SK-N-SH (cell line): ENCODE results near the gene FBXO10. TPM values are rescaled to one million over a fixed set of nuclear protein-coding genes. Genes with fewer than 3 reads are reported as not detected.
"Not testable (repeated sequence)": the region's sequence is repeated elsewhere in the genome, so short reads cannot be mapped to it uniquely, and the experiment has no call there.

Source experiments
- CTCF ChIA-PET: fragments of 300-600, 350-600 bp; formaldehyde crosslinking; extraction: SDS; loops from one replicate; lab custom pipeline; 2021; lab: Yijun Ruan, JAX
- POLR2A ChIA-PET: fragments of 350-600 bp; sonication (Branson Sonifier 250); formaldehyde crosslinking; extraction: SDS; loops from one replicate; lab custom pipeline; 2020; ENCODE audit warnings: antibody characterized with exemption, inconsistent platforms; lab: Yijun Ruan, JAX
- DNase-seq: peaks from one replicate; pipeline ENCODE4 v3.0.0; 2012
- H2AFZ ChIP-seq: fragments of 200-600 bp; sonication (generic); 2 replicates; pipeline ENCODE4 v1.8.1; 2016; ENCODE audit warnings: antibody characterized with exemption, mild to moderate bottlenecking, low read depth
- H3F3A ChIP-seq: fragments of 200-600 bp; sonication (generic); replicated peaks from 2 replicates; pipeline ENCODE3; 2016; ENCODE audit warnings: antibody characterized with exemption, mild to moderate bottlenecking; ENCODE audit not compliant: insufficient read depth
- H3K27ac ChIP-seq, 2 experiments: fragments of 200-500 bp in 1 of 2; fragments of 200-600 bp in 1 of 2; sonication (Bioruptor generic) in 1 of 2; sonication (generic), shearing (Covaris generic) in 1 of 2; 2 replicates each; pipeline versions ENCODE4 v1.5.1 to v1.6.1; 2014 to 2016; ENCODE audit warnings: low read depth in 2 of 2, inconsistent platforms in 1 of 2, low read length in 1 of 2, mild to moderate bottlenecking in 1 of 2, mixed read lengths in 1 of 2
- H3K27me3 ChIP-seq: fragments of 200-600 bp; sonication (generic), shearing (Covaris generic); 2 replicates; pipeline ENCODE4 v1.6.1; 2016; ENCODE audit warnings: mixed run types; ENCODE audit not compliant: insufficient read depth
- H3K36me3 ChIP-seq, 2 experiments: fragments of 200-500 bp in 1 of 2; fragments of 200-600 bp in 1 of 2; sonication (Bioruptor generic) in 1 of 2; sonication (generic) in 1 of 2; replicated peaks in 1 of 2; 2 replicates each; pipeline versions ENCODE3 to v1.5.1; 2014 to 2016; ENCODE audit warnings: low read length in 1 of 2, mild to moderate bottlenecking in 1 of 2; ENCODE audit not compliant: insufficient read depth in 2 of 2, control insufficient read depth in 1 of 2
- H3K4me1 ChIP-seq, 2 experiments: fragments of 200-500 bp in 1 of 2; fragments of 200-600 bp in 1 of 2; sonication (Bioruptor generic) in 1 of 2; sonication (generic), shearing (Covaris generic) in 1 of 2; 2 replicates each; pipeline versions ENCODE4 v1.5.1 to v1.6.1; 2014 to 2016; ENCODE audit warnings: low read depth in 1 of 2, low read length in 1 of 2, mixed run types in 1 of 2; ENCODE audit not compliant: insufficient read depth in 2 of 2, control insufficient read depth in 1 of 2
- H3K4me2 ChIP-seq: fragments of 200-600 bp; sonication (generic), shearing (Covaris generic); 2 replicates; pipeline ENCODE4 v1.6.1; 2017; ENCODE audit warnings: mixed run types
- H3K4me3 ChIP-seq, 2 experiments: fragments of 200-500 bp in 1 of 2; fragments of 200-600 bp in 1 of 2; sonication (Bioruptor generic) in 1 of 2; sonication (generic), shearing (Covaris generic) in 1 of 2; 2 replicates each; pipeline versions ENCODE4 v1.5.1 to v1.8.1; 2014 to 2016; ENCODE audit warnings: low read depth in 2 of 2, inconsistent platforms in 1 of 2, low read length in 1 of 2, mild to moderate bottlenecking in 1 of 2, mixed read lengths in 1 of 2, moderate library complexity in 1 of 2
- H3K79me2 ChIP-seq: fragments of 200-600 bp; sonication (generic); 2 replicates; pipeline ENCODE4 v1.8.1; 2017; ENCODE audit warnings: mild to moderate bottlenecking; ENCODE audit not compliant: insufficient read depth
- H3K9ac ChIP-seq: fragments of 200-600 bp; sonication (generic); 2 replicates; pipeline ENCODE4 v1.6.1; 2017; ENCODE audit warnings: mixed run types
- H3K9me2 ChIP-seq: fragments of 200-600 bp; sonication (generic); 2 replicates; pipeline ENCODE4 v1.6.1; 2017; ENCODE audit warnings: mixed run types
- H3K9me3 ChIP-seq: fragments of 200-600 bp; sonication (generic); 2 replicates; pipeline ENCODE4 v1.6.1; 2017; ENCODE audit warnings: mixed run types, mild to moderate bottlenecking, moderate library complexity
- H4K20me1 ChIP-seq: fragments of 200-600 bp; sonication (generic); 2 replicates; pipeline ENCODE4 v1.6.1; 2017; ENCODE audit warnings: mild to moderate bottlenecking, mixed run types; ENCODE audit not compliant: insufficient read depth
- ELF1 ChIP-seq: IDR thresholded peaks from 2 replicates; pipeline ENCODE4 v1.4.0; 2012
- EP300 ChIP-seq, 2 experiments: IDR thresholded peaks; 2 replicates each; pipeline versions ENCODE4 v1.4.0 to v1.6.1; 2012; ENCODE audit warnings: borderline replicate concordance in 1 of 2, low read depth in 1 of 2, low read length in 1 of 2
- FOXM1 ChIP-seq: IDR thresholded peaks from 2 replicates; pipeline ENCODE4 v1.4.0; 2012; ENCODE audit warnings: low read depth, mild to moderate bottlenecking
- GABPA ChIP-seq: IDR thresholded peaks from 2 replicates; pipeline ENCODE4 v1.4.0; 2012; ENCODE audit warnings: low read depth, mild to moderate bottlenecking
- JUND ChIP-seq: IDR thresholded peaks from 2 replicates; pipeline ENCODE4 v1.4.0; 2012
- MEF2A ChIP-seq: IDR thresholded peaks from 2 replicates; pipeline ENCODE4 v1.4.0; 2012; ENCODE audit warnings: low read depth, borderline replicate concordance
- MXI1 ChIP-seq: IDR thresholded peaks from 2 replicates; pipeline ENCODE4 v1.6.1; 2012; ENCODE audit warnings: mild to moderate bottlenecking, low read depth, low read length, improper control_type of control experiment
- NFIC ChIP-seq: IDR thresholded peaks from 2 replicates; pipeline ENCODE4 v1.4.0; 2012; ENCODE audit warnings: borderline replicate concordance
- NRF1 ChIP-seq: IDR thresholded peaks from 2 replicates; pipeline ENCODE4 v1.6.1; 2012; ENCODE audit warnings: low read depth, mild to moderate bottlenecking, low read length
- POLR2AphosphoS5 ChIP-seq: IDR thresholded peaks from 2 replicates; pipeline ENCODE4 v1.6.1; 2012; ENCODE audit warnings: low read depth, low read length
- RAD21 ChIP-seq: IDR thresholded peaks from 2 replicates; pipeline ENCODE4 v1.6.1; 2012; ENCODE audit warnings: mild to moderate bottlenecking, low read length
- RFX5 ChIP-seq: IDR thresholded peaks from 2 replicates; pipeline ENCODE4 v1.6.1; 2012; ENCODE audit warnings: mild to moderate bottlenecking, improper control_type of control experiment, low read length
- RXRA ChIP-seq: IDR thresholded peaks from 2 replicates; pipeline ENCODE4 v1.4.0; 2012; ENCODE audit warnings: low read depth, mild to moderate bottlenecking, borderline replicate concordance
- SMC3 ChIP-seq: IDR thresholded peaks from 2 replicates; pipeline ENCODE4 v1.6.1; 2012; ENCODE audit warnings: low read depth, low read length, improper control_type of control experiment
- TEAD4 ChIP-seq: IDR thresholded peaks from 2 replicates; pipeline ENCODE4 v1.4.0; 2012; ENCODE audit warnings: mild to moderate bottlenecking, borderline replicate concordance; ENCODE audit not compliant: insufficient read depth
- WGBS: methylation state at CpG from one replicate; pipeline ENCODE4 v1.1.6; 2017; ENCODE audit warnings: low lambda C conversion rate; 5-methylcytosine and 5-hydroxymethylcytosine counted together
- polyA plus RNA-seq, 3 experiments: library from polyadenylated mRNA; depleted of rRNA; stranded (reverse); fragments of >200 nt; gene quantifications; 2 replicates each; pipeline ENCODE4 v1.2.3, GENCODE V29; 2012
- TF ChIP-seq, protein P1 (sequence below): IDR thresholded peaks from 2 replicates; pipeline ENCODE4 v1.4.0; 2012; ENCODE audit warnings: low read depth
- TF ChIP-seq, protein P2 (sequence below): fragments of 150-350 bp; IDR thresholded peaks from 2 replicates; pipeline ENCODE4 v1.6.1; 2017; ENCODE audit warnings: antibody characterized with exemption, low read length, low read depth, borderline replicate concordance
- TF ChIP-seq, protein P3 (sequence below): IDR thresholded peaks from 2 replicates; pipeline ENCODE4 v1.4.0; 2012; ENCODE audit warnings: low read depth, borderline replicate concordance
- TF ChIP-seq, protein P4 (sequence below): IDR thresholded peaks from 2 replicates; pipeline ENCODE4 v1.4.0; 2012; ENCODE audit warnings: low read depth, borderline replicate concordance

FBXO10 gene
- polyA plus RNA-seq, 1 of the 3 experiments (the other 2 are of a cell fraction) = 10.1 TPM

DNA sequence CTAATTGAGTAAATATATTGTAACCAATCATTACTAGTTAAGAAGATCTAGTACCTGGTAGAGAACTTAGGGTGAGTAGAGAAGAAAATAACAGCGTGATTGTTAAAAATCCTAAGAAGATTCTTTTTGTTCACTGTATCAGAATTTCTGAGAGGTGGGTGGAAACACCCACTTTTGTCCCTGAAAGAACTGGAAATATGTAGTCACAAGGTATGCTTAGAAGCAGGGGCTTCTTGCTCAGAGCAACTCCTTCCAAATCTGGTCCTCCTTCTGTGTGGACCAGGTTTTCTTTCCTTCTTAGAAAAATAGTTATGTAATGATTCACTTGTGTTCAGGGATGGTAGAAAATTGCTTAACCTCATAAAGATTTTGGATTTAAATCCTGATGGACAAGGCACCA is 28.1 kb upstream of the FBXO10 start:
- Histone ChIP-seq H3F3A (no peaks in the 10 kb centered on the region), H2AFZ (no peak overlapping the region), H3K4me2 (no peak overlapping the region), H3K4me1 (peaks cover 0 to 3% of the 10 kb centered on the region in 2 experiments; a peak in 1 of 4 replicates), H3K27me3 (peaks cover 24% of the 10 kb centered on the region; the same call in 1 of the 2 replicates), H3K36me3 (no peaks in the 10 kb centered on the region), H3K79me2 (no peaks in the 10 kb centered on the region), H3K9ac (no peak overlapping the region), H3K4me3 (no peak overlapping the region), H3K27ac (no peak overlapping the region), H3K9me3 (no peaks in the 10 kb centered on the region), H4K20me1 (no peaks in the 10 kb centered on the region), H3K9me2 (no peaks in the 10 kb centered on the region)
- TF ChIP-seq RAD21 (no peak), RXRA (no peak), RFX5 (no peak), MXI1 (no peak), EP300 (IDR thresholded peaks at IDR 0.05; ENCODE audit: borderline replicate concordance in 1 of 2, low read depth in 1 of 2, low read length in 1 of 2) (no peak), NFIC (no peak), SMC3 (no peak), NRF1 (no peak)
- TF ChIP-seq, protein P1, sequence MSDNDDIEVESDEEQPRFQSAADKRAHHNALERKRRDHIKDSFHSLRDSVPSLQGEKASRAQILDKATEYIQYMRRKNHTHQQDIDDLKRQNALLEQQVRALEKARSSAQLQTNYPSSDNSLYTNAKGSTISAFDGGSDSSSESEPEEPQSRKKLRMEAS = no peak
- TF ChIP-seq, protein P2, sequence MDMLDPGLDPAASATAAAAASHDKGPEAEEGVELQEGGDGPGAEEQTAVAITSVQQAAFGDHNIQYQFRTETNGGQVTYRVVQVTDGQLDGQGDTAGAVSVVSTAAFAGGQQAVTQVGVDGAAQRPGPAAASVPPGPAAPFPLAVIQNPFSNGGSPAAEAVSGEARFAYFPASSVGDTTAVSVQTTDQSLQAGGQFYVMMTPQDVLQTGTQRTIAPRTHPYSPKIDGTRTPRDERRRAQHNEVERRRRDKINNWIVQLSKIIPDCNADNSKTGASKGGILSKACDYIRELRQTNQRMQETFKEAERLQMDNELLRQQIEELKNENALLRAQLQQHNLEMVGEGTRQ = no peak
- CTCF ChIA-PET = no interaction called here
- POLR2A ChIA-PET = no interaction called here
- WGBS = 38% methylated on average over 1 of the region's 1 CpG
- no peak for DNase-seq

DNA sequence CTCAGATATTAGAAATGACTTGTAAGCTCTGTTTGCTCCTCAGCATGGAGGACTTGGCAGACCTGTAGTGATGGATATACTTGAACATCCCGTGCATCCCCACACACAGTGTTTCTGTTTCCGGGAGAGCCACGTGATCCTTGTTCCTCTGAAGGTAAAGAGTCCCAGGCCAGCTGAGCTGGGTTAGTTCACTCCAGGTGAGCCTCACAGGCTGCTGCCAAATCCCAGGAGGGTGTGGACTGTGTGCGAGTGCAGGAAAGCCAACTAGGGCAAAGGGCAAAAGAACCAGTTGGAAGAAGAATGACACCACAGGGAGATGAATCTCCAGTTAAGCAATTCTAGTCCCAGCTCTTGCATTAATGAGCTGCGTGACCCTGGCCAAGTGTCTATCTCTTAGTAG is 26.6 kb upstream of the FBXO10 start:
- DNase-seq = no peak
- peaks cover 0 to 3% of the 10 kb centered on the region in 2 experiments; a peak in 1 of 4 replicates for H3K4me1 ChIP-seq
- H3K4me2 ChIP-seq = no peak overlapping the region
- no peak overlapping the region for H3K27ac ChIP-seq
- H3K27me3 ChIP-seq = peaks cover 24% of the 10 kb centered on the region; the same call in 1 of the 2 replicates
- H4K20me1 ChIP-seq = no peaks in the 10 kb centered on the region
- no peaks in the 10 kb centered on the region for H3K36me3 ChIP-seq
- 49% methylated on average over 5 of the region's 5 CpGs for WGBS
- H3K9me3 ChIP-seq = no peaks in the 10 kb centered on the region
- no peak overlapping the region for H3K9ac ChIP-seq
- TF ChIP-seq ELF1 = no peak
- TF ChIP-seq, protein P1 = no peak
- TF ChIP-seq EP300 (IDR thresholded peaks at IDR 0.05; ENCODE audit: borderline replicate concordance in 1 of 2, low read depth in 1 of 2, low read length in 1 of 2) = no peak
- TF ChIP-seq MEF2A = no peak
- TF ChIP-seq JUND = no peak
- TF ChIP-seq SMC3 = no peak
- TF ChIP-seq, protein P3, sequence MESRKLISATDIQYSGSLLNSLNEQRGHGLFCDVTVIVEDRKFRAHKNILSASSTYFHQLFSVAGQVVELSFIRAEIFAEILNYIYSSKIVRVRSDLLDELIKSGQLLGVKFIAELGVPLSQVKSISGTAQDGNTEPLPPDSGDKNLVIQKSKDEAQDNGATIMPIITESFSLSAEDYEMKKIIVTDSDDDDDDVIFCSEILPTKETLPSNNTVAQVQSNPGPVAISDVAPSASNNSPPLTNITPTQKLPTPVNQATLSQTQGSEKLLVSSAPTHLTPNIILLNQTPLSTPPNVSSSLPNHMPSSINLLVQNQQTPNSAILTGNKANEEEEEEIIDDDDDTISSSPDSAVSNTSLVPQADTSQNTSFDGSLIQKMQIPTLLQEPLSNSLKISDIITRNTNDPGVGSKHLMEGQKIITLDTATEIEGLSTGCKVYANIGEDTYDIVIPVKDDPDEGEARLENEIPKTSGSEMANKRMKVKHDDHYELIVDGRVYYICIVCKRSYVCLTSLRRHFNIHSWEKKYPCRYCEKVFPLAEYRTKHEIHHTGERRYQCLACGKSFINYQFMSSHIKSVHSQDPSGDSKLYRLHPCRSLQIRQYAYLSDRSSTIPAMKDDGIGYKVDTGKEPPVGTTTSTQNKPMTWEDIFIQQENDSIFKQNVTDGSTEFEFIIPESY = no peak
- TF ChIP-seq, protein P4, sequence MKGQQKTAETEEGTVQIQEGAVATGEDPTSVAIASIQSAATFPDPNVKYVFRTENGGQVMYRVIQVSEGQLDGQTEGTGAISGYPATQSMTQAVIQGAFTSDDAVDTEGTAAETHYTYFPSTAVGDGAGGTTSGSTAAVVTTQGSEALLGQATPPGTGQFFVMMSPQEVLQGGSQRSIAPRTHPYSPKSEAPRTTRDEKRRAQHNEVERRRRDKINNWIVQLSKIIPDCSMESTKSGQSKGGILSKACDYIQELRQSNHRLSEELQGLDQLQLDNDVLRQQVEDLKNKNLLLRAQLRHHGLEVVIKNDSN = no peak
- TF ChIP-seq GABPA = no peak
- no peak for TF ChIP-seq POLR2AphosphoS5
- no peak for TF ChIP-seq TEAD4
- TF ChIP-seq FOXM1 = no peak
- H3F3A ChIP-seq = no peaks in the 10 kb centered on the region
- POLR2A ChIA-PET = no interaction called here
- no peak overlapping the region for H2AFZ ChIP-seq
- H3K79me2 ChIP-seq = no peaks in the 10 kb centered on the region
- H3K4me3 ChIP-seq = no peak overlapping the region
- H3K9me2 ChIP-seq = no peaks in the 10 kb centered on the region
- CTCF ChIA-PET = interaction anchor here (0.9 to 1.5 kb wide), 2 partner anchors 9 to 21 kb away, joined by 3 read pairs; no protein-coding TSS in a partner anchor

DNA sequence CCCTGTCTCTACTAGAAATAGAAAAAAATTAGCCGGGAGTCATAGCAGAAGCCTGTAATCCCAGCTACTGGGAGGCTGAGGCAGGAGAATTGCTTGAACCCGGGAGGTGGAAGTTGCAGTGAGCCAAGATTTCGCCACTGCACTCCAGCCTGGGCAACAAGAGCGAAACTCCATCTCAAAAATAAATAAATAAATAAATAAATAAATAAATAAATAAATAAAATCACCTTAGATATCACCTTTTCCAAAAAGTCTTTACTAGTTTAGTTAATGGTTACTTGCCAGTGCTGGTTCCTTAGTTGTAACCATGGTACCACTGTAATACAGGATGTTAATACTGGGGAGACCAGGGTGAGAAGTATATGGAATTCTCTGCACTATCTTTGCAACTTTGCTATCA is 25.9 kb upstream of the FBXO10 start:
- CTCF ChIA-PET = interaction anchor here (0.9 to 1.5 kb wide), 3 partner anchors 8 to 22 kb away, joined by 3 read pairs; no protein-coding TSS in a partner anchor
- not testable (repeated sequence) for H4K20me1 ChIP-seq
- WGBS = 56% methylated on average over 4 of the region's 4 CpGs

More for the DNA sequence above, 25.9 kb upstream of the FBXO10 start:
- H3K4me3 ChIP-seq, H3K4me2 ChIP-seq, H3K9me2 ChIP-seq, DNase-seq, H3K4me1 ChIP-seq, POLR2A ChIA-PET, H3K79me2 ChIP-seq, H2AFZ ChIP-seq, H3K9me3 ChIP-seq, H3K27ac ChIP-seq, H3K9ac ChIP-seq, H3F3A ChIP-seq, H3K36me3 ChIP-seq: not testable (repeated sequence)
- H3K27me3 ChIP-seq = peaks cover 24% of the 10 kb centered on the region; the same call in 1 of the 2 replicates
